HepG2 (cell line): Measurements from ENCODE around the gene HYAL1. TPM values are rescaled to one million over a fixed set of nuclear protein-coding genes. Genes with fewer than 3 reads are reported as not detected.
A peak's percentile ranks its signal among the peaks of the same experiment; 100 is the strongest.

Experiments
- ATAC-seq: fragments of 200-7000 bp; cut with Tn5 transposase; 3 replicates; pipeline ENCODE4 v1.9.1; 2020; ENCODE audit warnings: mild to moderate bottlenecking, moderate library complexity
- BruUV-seq: library from RNA; stranded (reverse); fragments of 400-500 nt; replicated peaks from 2 replicates; lab custom pipeline; 2021; lab: Mats Ljungman, UMichigan
- CTCF ChIA-PET: fragments of 300-600 bp; formaldehyde crosslinking; extraction: SDS; loops from one replicate; lab custom pipeline; 2021; ENCODE audit warnings: low total read pairs, inconsistent platforms, low intra/inter-chr PET ratio; lab: Yijun Ruan, JAX
- POLR2A ChIA-PET: fragments of 350-600 bp; sonication (Branson Sonifier 250); formaldehyde crosslinking; loops from one replicate; lab custom pipeline; 2020; ENCODE audit warnings: antibody characterized with exemption, inconsistent platforms; lab: Yijun Ruan, JAX
- DNase-seq: peaks from one replicate; pipeline ENCODE4 v3.0.0-alpha.2; 2015; ENCODE audit warnings: low spot score
- FAIRE-seq: peaks from 3 replicates; lab custom pipeline; 2011; peaks lifted over from hg19 to GRCh38; lab: Jason Lieb, UNC
- H2AFZ ChIP-seq: one replicate; pipeline ENCODE4 v1.6.1; 2011; ENCODE audit warnings: low read length, inconsistent platforms
- H3K27ac ChIP-seq: fragments of 300-600 bp; 3 replicates; pipeline ENCODE4 v1.8.0; 2011; ENCODE audit warnings: mixed run types, mild to moderate bottlenecking, mixed read lengths, low read length, inconsistent platforms; ENCODE audit not compliant: insufficient read depth; ENCODE audit errors: extremely low read length
- H3K27me3 ChIP-seq, 2 experiments: fragments of 200-600 bp in 1 of 2; 2 replicates in 1 of 2; 3 replicates in 1 of 2; pipeline versions ENCODE4 v1.6.0 to v1.8.0; 2011; ENCODE audit warnings: low read length in 2 of 2, mild to moderate bottlenecking in 2 of 2, moderate library complexity in 2 of 2, inconsistent platforms in 1 of 2; ENCODE audit not compliant: insufficient read depth in 2 of 2, control insufficient read depth in 1 of 2
- H3K36me3 ChIP-seq, 2 experiments: fragments of 200-600 bp in 1 of 2; replicated peaks in 1 of 2; 2 replicates in 1 of 2; 3 replicates in 1 of 2; pipeline versions ENCODE4 v1.5.1 to v1.8.0; 2011; ENCODE audit warnings: low read length in 2 of 2, inconsistent platforms in 1 of 2; ENCODE audit not compliant: insufficient read depth in 2 of 2, control insufficient read depth in 1 of 2
- H3K4me1 ChIP-seq: 2 replicates; pipeline ENCODE4 v1.5.1; 2012; ENCODE audit warnings: low read length, inconsistent platforms; ENCODE audit not compliant: insufficient read depth
- H3K4me2 ChIP-seq: 2 replicates; pipeline ENCODE4 v1.6.0; 2011; ENCODE audit warnings: low read depth, low read length, inconsistent platforms
- H3K4me3 ChIP-seq, 3 experiments: fragments of 200-600 bp in 1 of 3; sonication (generic), shearing (Covaris generic) in 1 of 3; replicated peaks in 1 of 3; 2 replicates each; pipeline ENCODE4 v1.5.1; 2011 to 2016; ENCODE audit warnings: low read length in 3 of 3, inconsistent platforms in 2 of 3, low read depth in 2 of 3, mild to moderate bottlenecking in 2 of 3, control low read depth in 1 of 3, mixed read lengths in 1 of 3; ENCODE audit not compliant: insufficient read depth in 1 of 3
- H3K79me2 ChIP-seq: one replicate; pipeline ENCODE4 v1.6.1; 2011; ENCODE audit warnings: low read length, inconsistent platforms; ENCODE audit not compliant: insufficient read depth
- H3K9ac ChIP-seq: 2 replicates; pipeline ENCODE4 v1.6.0; 2011; ENCODE audit warnings: mild to moderate bottlenecking, low read depth, low read length, inconsistent platforms; ENCODE audit not compliant: insufficient read depth
- H3K9me3 ChIP-seq: 2 replicates; pipeline ENCODE4 v1.5.1; 2012; ENCODE audit warnings: mild to moderate bottlenecking, low read length
- H4K20me1 ChIP-seq: 2 replicates; pipeline ENCODE4 v1.6.0; 2011; ENCODE audit warnings: inconsistent platforms, mild to moderate bottlenecking, low read length, moderate library complexity; ENCODE audit not compliant: insufficient read depth
- FLYWCH1 ChIP-seq: sonication (generic); formaldehyde crosslinking; IDR thresholded peaks from 2 replicates; pipeline ENCODE4 v1.8.1; 2023; ENCODE audit warnings: mild to moderate bottlenecking, missing genetic modification reagents
- HCFC1 ChIP-seq: fragments of 150-350 bp; IDR thresholded peaks from 2 replicates; pipeline ENCODE4 v1.6.1; 2014; ENCODE audit warnings: low read depth, low read length
- SKIL ChIP-seq: sonication (generic); formaldehyde crosslinking; IDR thresholded peaks from 2 replicates; pipeline ENCODE4 v1.8.0; 2022; ENCODE audit warnings: missing genetic modification reagents, mild to moderate bottlenecking, moderate library complexity, borderline replicate concordance
- TBP ChIP-seq: sonication (generic); formaldehyde crosslinking; IDR thresholded peaks from 2 replicates; pipeline ENCODE4 v1.5.0; 2020; ENCODE audit warnings: missing genetic modification reagents
- THAP11 ChIP-seq: IDR thresholded peaks from 2 replicates; pipeline ENCODE4 v1.6.1; 2016; ENCODE audit warnings: missing biosample characterization, missing genetic modification reagents
- ZC3H13 ChIP-seq: sonication (generic); formaldehyde crosslinking; IDR thresholded peaks from 2 replicates; pipeline ENCODE4 v1.8.1; 2023; ENCODE audit warnings: mild to moderate bottlenecking, missing genetic modification reagents, moderate library complexity
- WGBS: methylation state at CpG from one replicate; pipeline ENCODE4 v1.1.6; 2017; ENCODE audit warnings: low lambda C conversion rate; 5-methylcytosine and 5-hydroxymethylcytosine counted together
- in situ Hi-C: cut with HindIII; loops from 2 replicates; pipeline ENCODE4 v1.10.0; 2017; ENCODE audit warnings: low pct_unique_long_range_greater_than_20kb; ENCODE audit not compliant: extremely low pct_ligation_motif_present
- intact Hi-C: fragments of 100-400 bp; cut with micrococcal nuclease; formaldehyde crosslinking; loops from one replicate; pipeline ENCODE4 v1.10.0; 2022; ENCODE audit not compliant: unreplicated experiment
- polyA plus RNA-seq, 8 experiments: library from polyadenylated mRNA; depleted of rRNA in 3 of 8; stranded (reverse) in 7 of 8; unstranded in 1 of 8; fragments of >200 nt; fragmentation: Illumina TruSeq in 4 of 8; extraction: Trizol in 4 of 8; gene quantifications; 2 replicates each; pipeline versions ENCODE4 v1.2.1 to v1.2.3, GENCODE V29; 2011 to 2016; ENCODE audit warnings: low read depth in 4 of 8, missing spikeins in 1 of 8, mixed read lengths in 1 of 8; ENCODE audit not compliant: insufficient read depth in 1 of 8
- total RNA-seq, 5 experiments: library from RNA; depleted of rRNA; stranded (reverse); fragments of >200 nt; fragmentation: Illumina TruSeq; extraction: Trizol; gene quantifications; 2 replicates each; pipeline ENCODE4 v1.2.3, GENCODE V29; 2016; ENCODE audit warnings: low read depth in 1 of 5

HYAL1 gene
- total and polyA plus RNA-seq, 2 of the 13 experiments (the other 11 are each of a cell fraction or from before 2014, with no cell fraction given) = 76.5 to 193 TPM

GRCh38 chr3:50294492-50295403, 8.6 kb downstream of the HYAL1 start:
- WGBS = 92% methylated on average over 8 of the region's 22 CpGs
- no peak for ATAC-seq
- Histone ChIP-seq H3K27ac (no peak overlapping the region), H3K4me3 (no peak overlapping the region), H3K4me1 (peaks cover 46% of the 10 kb centered on the region), H3K27me3 (no peaks in the 10 kb centered on the region; a peak in 1 of 5 replicates), H4K20me1 (no peaks in the 10 kb centered on the region), H2AFZ (no peak overlapping the region), H3K79me2 (peaks cover 20% of the 10 kb centered on the region), H3K36me3 (peaks cover 7 to 10% of the 10 kb centered on the region in 2 experiments; a peak in 3 of 5 replicates), H3K9ac (no peak overlapping the region), H3K9me3 (no peaks in the 10 kb centered on the region), H3K4me2 (no peak overlapping the region)
- no peak for DNase-seq
- no peak for FAIRE-seq
- no TSS peak for BruUV-seq
- intact Hi-C loops (no loop called here), in situ Hi-C loops (no loop called here)
- no peak for TF ChIP-seq TBP (CRISPR knock-in tag)
- TF ChIP-seq FLYWCH1 = no peak
- TF ChIP-seq HCFC1 = no peak
- no peak for TF ChIP-seq THAP11 (CRISPR knock-in tag)
- peak; percentile 62; the same call in 1 of the 2 replicates for TF ChIP-seq ZC3H13 (CRISPR knock-in tag)
- no peak for TF ChIP-seq SKIL
- POLR2A ChIA-PET = interaction anchor here (1.2 to 3.4 kb wide), 2 partner anchors 31 to 34 kb away, joined by 4 to 25 read pairs; no protein-coding TSS in a partner anchor
- CTCF ChIA-PET = no interaction called here
